ENCODE results near the gene PSD2. TPM values are rescaled to one million over a fixed set of nuclear protein-coding genes. Genes with fewer than 3 reads are reported as not detected.

The PSD2 gene
- total and polyA plus RNA-seq, 4 donors = 0.30 to 0.62 (median 0.41) TPM; not detected in 1

- H3K4me1 ChIP-seq (ENCODE audit: control insufficient read depth in 1 of 2, insufficient read depth in 2 of 2, low read length in 2 of 2) = no peaks in the 10 kb centered on the region
- no peaks in the 10 kb centered on the region for H3K27me3 ChIP-seq (ENCODE audit: control insufficient read depth in 1 of 2, insufficient read depth in 2 of 2, low read length in 1 of 2)
- 95 to 99% methylated on average over 3 of the region's 3 CpGs for WGBS, 2 donors
- ATAC-seq (ENCODE audit: low FRiP score) (no peak), DNase-seq (no peak)
- no peak overlapping the region for H3K27ac ChIP-seq (ENCODE audit: low read depth in 1 of 2, low read length in 2 of 2)
- H3K36me3 ChIP-seq (ENCODE audit: control insufficient read depth in 1 of 2, insufficient read depth in 2 of 2, low read length in 1 of 2) = peaks cover 0 to 2% of the 10 kb centered on the region in 2 donors
- intact Hi-C loops (cut with DNase I) = no loop called here
- no peak overlapping the region for H3K4me3 ChIP-seq (ENCODE audit: low read length in 2 of 2)
- no peaks in the 10 kb centered on the region for H3K9me3 ChIP-seq (ENCODE audit: control insufficient read depth, low read length)
Observed at GRCh38 chr5:139878093-139878492, 82.5 kb downstream of the PSD2 start.

- H3K27me3 ChIP-seq (ENCODE audit: control insufficient read depth in 1 of 2, insufficient read depth in 2 of 2, low read length in 1 of 2) = no peaks in the 10 kb centered on the region
- no peaks in the 10 kb centered on the region for H3K4me1 ChIP-seq (ENCODE audit: control insufficient read depth in 1 of 2, insufficient read depth in 2 of 2, low read length in 2 of 2)
- DNase-seq (no peak), ATAC-seq (ENCODE audit: low FRiP score) (no peak)
- WGBS, 2 donors = 28 to 35% methylated on average over 18 of the region's 18 CpGs
- H3K9me3 ChIP-seq (ENCODE audit: control insufficient read depth, low read length) = no peaks in the 10 kb centered on the region
- no peak overlapping the region for H3K27ac ChIP-seq (ENCODE audit: low read depth in 1 of 2, low read length in 2 of 2)
- intact Hi-C loops (cut with DNase I) = no loop called here
- peaks cover 0 to 2% of the 10 kb centered on the region in 2 donors for H3K36me3 ChIP-seq (ENCODE audit: control insufficient read depth in 1 of 2, insufficient read depth in 2 of 2, low read length in 1 of 2)
- H3K4me3 ChIP-seq (ENCODE audit: low read length in 2 of 2) = no peak overlapping the region
Observed at GRCh38 chr5:139880416-139881142, 85.0 kb downstream of the PSD2 start.

GRCh38 chr5:139881143-139881733 is 85.6 kb downstream of the PSD2 start:
- H3K27ac ChIP-seq (ENCODE audit: low read depth in 1 of 2, low read length in 2 of 2) = no peak overlapping the region
- DNase-seq = no peak
- intact Hi-C loops (cut with DNase I) = no loop called here
- no peak for ATAC-seq (ENCODE audit: low FRiP score)
- H3K4me3 ChIP-seq (ENCODE audit: low read length in 2 of 2) = no peak overlapping the region
- no peaks in the 10 kb centered on the region for H3K4me1 ChIP-seq (ENCODE audit: control insufficient read depth in 1 of 2, insufficient read depth in 2 of 2, low read length in 2 of 2)
- H3K9me3 ChIP-seq (ENCODE audit: control insufficient read depth, low read length) = no peaks in the 10 kb centered on the region
- peaks cover 0 to 2% of the 10 kb centered on the region in 2 donors for H3K36me3 ChIP-seq (ENCODE audit: control insufficient read depth in 1 of 2, insufficient read depth in 2 of 2, low read length in 1 of 2)
- 72 to 78% methylated on average over 5 of the region's 5 CpGs for WGBS, 2 donors
- H3K27me3 ChIP-seq (ENCODE audit: control insufficient read depth in 1 of 2, insufficient read depth in 2 of 2, low read length in 1 of 2) = no peaks in the 10 kb centered on the region

- H3K27ac ChIP-seq (ENCODE audit: low read depth in 1 of 2, low read length in 2 of 2) = no peak overlapping the region
Observed at GRCh38 chr5:139882316-139882715, 86.7 kb downstream of the PSD2 start.

GRCh38 chr5:139882961-139883539 is 87.4 kb downstream of the PSD2 start:
- H3K27me3 ChIP-seq (ENCODE audit: control insufficient read depth in 1 of 2, insufficient read depth in 2 of 2, low read length in 1 of 2) = no peaks in the 10 kb centered on the region
- H3K27ac ChIP-seq (ENCODE audit: low read depth in 1 of 2, low read length in 2 of 2) = no peak overlapping the region
- H3K4me1 ChIP-seq (ENCODE audit: control insufficient read depth in 1 of 2, insufficient read depth in 2 of 2, low read length in 2 of 2) = no peaks in the 10 kb centered on the region
- ATAC-seq (ENCODE audit: low FRiP score) = no peak
- H3K4me3 ChIP-seq (ENCODE audit: low read length in 2 of 2) = no peak overlapping the region
- peaks cover 0 to 2% of the 10 kb centered on the region in 2 donors for H3K36me3 ChIP-seq (ENCODE audit: control insufficient read depth in 1 of 2, insufficient read depth in 2 of 2, low read length in 1 of 2)
- WGBS, 2 donors = 48 to 62% methylated on average over 10 of the region's 10 CpGs
- DNase-seq = peak in 1 of 2 donors; percentile 55
- H3K9me3 ChIP-seq (ENCODE audit: control insufficient read depth, low read length) = no peaks in the 10 kb centered on the region
- intact Hi-C loops (cut with DNase I) = no loop called here

More at GRCh38 chr5:139882316-139882715, 86.7 kb downstream of the PSD2 start:
- ATAC-seq (ENCODE audit: low FRiP score) (no peak), DNase-seq (peak in 1 of 2 donors; percentile 13)
- no peaks in the 10 kb centered on the region for H3K9me3 ChIP-seq (ENCODE audit: control insufficient read depth, low read length)
- no peaks in the 10 kb centered on the region for H3K27me3 ChIP-seq (ENCODE audit: control insufficient read depth in 1 of 2, insufficient read depth in 2 of 2, low read length in 1 of 2)
- no peaks in the 10 kb centered on the region for H3K4me1 ChIP-seq (ENCODE audit: control insufficient read depth in 1 of 2, insufficient read depth in 2 of 2, low read length in 2 of 2)
- peaks cover 0 to 2% of the 10 kb centered on the region in 2 donors for H3K36me3 ChIP-seq (ENCODE audit: control insufficient read depth in 1 of 2, insufficient read depth in 2 of 2, low read length in 1 of 2)
- WGBS, 2 donors = 83 to 89% methylated on average over 3 of the region's 3 CpGs
- intact Hi-C loops (cut with DNase I) = no loop called here
- H3K4me3 ChIP-seq (ENCODE audit: low read length in 2 of 2) = no peak overlapping the region

GRCh38 chr5:139884144-139884543 is 88.5 kb downstream of the PSD2 start:
- intact Hi-C loops (cut with DNase I) = no loop called here

GRCh38 chr5:139884734-139885133 is 89.1 kb downstream of the PSD2 start:
- ATAC-seq (ENCODE audit: low FRiP score) = no peak
- Histone ChIP-seq H3K4me3 (ENCODE audit: low read length in 2 of 2) (no peak overlapping the region), H3K9me3 (ENCODE audit: control insufficient read depth, low read length) (no peaks in the 10 kb centered on the region), H3K27ac (ENCODE audit: low read depth in 1 of 2, low read length in 2 of 2) (no peak overlapping the region), H3K36me3 (ENCODE audit: control insufficient read depth in 1 of 2, insufficient read depth in 2 of 2, low read length in 1 of 2) (peaks cover 0 to 2% of the 10 kb centered on the region in 2 donors), H3K27me3 (ENCODE audit: control insufficient read depth in 1 of 2, insufficient read depth in 2 of 2, low read length in 1 of 2) (no peaks in the 10 kb centered on the region), H3K4me1 (ENCODE audit: control insufficient read depth in 1 of 2, insufficient read depth in 2 of 2, low read length in 2 of 2) (no peaks in the 10 kb centered on the region)
- WGBS, 2 donors = 93 to 97% methylated on average over 3 of the region's 3 CpGs
- intact Hi-C loops (cut with DNase I) = no loop called here
- no peak for DNase-seq

More at GRCh38 chr5:139884144-139884543, 88.5 kb downstream of the PSD2 start:
- Histone ChIP-seq H3K9me3 (ENCODE audit: control insufficient read depth, low read length) (no peaks in the 10 kb centered on the region), H3K36me3 (ENCODE audit: control insufficient read depth in 1 of 2, insufficient read depth in 2 of 2, low read length in 1 of 2) (peaks cover 0 to 2% of the 10 kb centered on the region in 2 donors), H3K4me3 (ENCODE audit: low read length in 2 of 2) (no peak overlapping the region), H3K27me3 (ENCODE audit: control insufficient read depth in 1 of 2, insufficient read depth in 2 of 2, low read length in 1 of 2) (no peaks in the 10 kb centered on the region), H3K4me1 (ENCODE audit: control insufficient read depth in 1 of 2, insufficient read depth in 2 of 2, low read length in 2 of 2) (no peaks in the 10 kb centered on the region), H3K27ac (ENCODE audit: low read depth in 1 of 2, low read length in 2 of 2) (no peak overlapping the region)
- 59 to 65% methylated on average over 3 of the region's 3 CpGs for WGBS, 2 donors
- ATAC-seq (ENCODE audit: low FRiP score) = no peak
- peak in 1 of 2 donors; percentile 42 for DNase-seq

- Histone ChIP-seq H3K27ac (ENCODE audit: low read depth in 1 of 2, low read length in 2 of 2) (no peak overlapping the region), H3K4me1 (ENCODE audit: control insufficient read depth in 1 of 2, insufficient read depth in 2 of 2, low read length in 2 of 2) (no peaks in the 10 kb centered on the region), H3K36me3 (ENCODE audit: control insufficient read depth in 1 of 2, insufficient read depth in 2 of 2, low read length in 1 of 2) (no peaks in the 10 kb centered on the region), H3K4me3 (ENCODE audit: low read length in 2 of 2) (no peak overlapping the region), H3K27me3 (ENCODE audit: control insufficient read depth in 1 of 2, insufficient read depth in 2 of 2, low read length in 1 of 2) (no peaks in the 10 kb centered on the region), H3K9me3 (ENCODE audit: control insufficient read depth, low read length) (no peaks in the 10 kb centered on the region)
- 96% methylated on average over 15 of the region's 15 CpGs for WGBS, 2 donors
- DNase-seq = no peak
- intact Hi-C loops (cut with DNase I) = no loop called here
- ATAC-seq (ENCODE audit: low FRiP score) = no peak
Observed at GRCh38 chr5:139885172-139885856, 89.7 kb downstream of the PSD2 start.
